Immature natural killer cell (primary cell): Measurements from ENCODE around the gene PLCL1. TPM values are rescaled to one million over a fixed set of nuclear protein-coding genes. Genes with fewer than 3 reads are reported as not detected.

ENCODE experiments used
- DNase-seq, 3 donors: peaks; one replicate each; pipeline ENCODE4 v3.0.0; 2022; ENCODE audit warnings: mixed read lengths in 1 of 3
- H3K27ac Mint-ChIP-seq, 6 donors: one replicate each; pipeline ENCODE4 v1.8.0; 2020; ENCODE audit warnings: mixed read lengths in 6 of 6, mild to moderate bottlenecking in 5 of 6, inconsistent platforms in 4 of 6, moderate library complexity in 3 of 6
- H3K27me3 Mint-ChIP-seq, 3 donors: one replicate each; pipeline ENCODE4 v1.8.0; 2020 to 2021; ENCODE audit warnings: low read depth in 3 of 3, mild to moderate bottlenecking in 3 of 3, mixed read lengths in 3 of 3, moderate library complexity in 3 of 3, inconsistent platforms in 1 of 3
- H3K36me3 Mint-ChIP-seq, 3 donors: one replicate each; pipeline ENCODE4 v1.8.0; 2020; ENCODE audit warnings: mixed read lengths in 3 of 3, inconsistent platforms in 2 of 3, mild to moderate bottlenecking in 2 of 3
- H3K4me1 Mint-ChIP-seq, 2 donors: one replicate each; pipeline ENCODE4 v1.8.0; 2020; ENCODE audit warnings: inconsistent platforms in 2 of 2, mild to moderate bottlenecking in 2 of 2, mixed read lengths in 2 of 2, moderate library complexity in 1 of 2
- H3K4me3 Mint-ChIP-seq, 5 donors: one replicate each; pipeline ENCODE4 v1.8.0; 2020; ENCODE audit warnings: mild to moderate bottlenecking in 5 of 5, mixed read lengths in 5 of 5, inconsistent platforms in 3 of 5, moderate library complexity in 3 of 5
- H3K9me3 Mint-ChIP-seq, 6 donors: one replicate each; pipeline ENCODE4 v1.8.0; 2020; ENCODE audit warnings: mild to moderate bottlenecking in 6 of 6, mixed read lengths in 6 of 6, inconsistent platforms in 4 of 6, moderate library complexity in 3 of 6
- polyA plus RNA-seq, 3 donors: library from polyadenylated mRNA; unstranded; fragments of 300-500 nt; fragmentation: Illumina TruSeq; gene quantifications; one replicate each; pipeline ENCODE4 v1.2.3, GENCODE V29; 2021

The PLCL1 gene
- polyA plus RNA-seq, 3 donors from 2014 or later: 0.51 to 0.53 TPM; not detected in 1

DNA sequence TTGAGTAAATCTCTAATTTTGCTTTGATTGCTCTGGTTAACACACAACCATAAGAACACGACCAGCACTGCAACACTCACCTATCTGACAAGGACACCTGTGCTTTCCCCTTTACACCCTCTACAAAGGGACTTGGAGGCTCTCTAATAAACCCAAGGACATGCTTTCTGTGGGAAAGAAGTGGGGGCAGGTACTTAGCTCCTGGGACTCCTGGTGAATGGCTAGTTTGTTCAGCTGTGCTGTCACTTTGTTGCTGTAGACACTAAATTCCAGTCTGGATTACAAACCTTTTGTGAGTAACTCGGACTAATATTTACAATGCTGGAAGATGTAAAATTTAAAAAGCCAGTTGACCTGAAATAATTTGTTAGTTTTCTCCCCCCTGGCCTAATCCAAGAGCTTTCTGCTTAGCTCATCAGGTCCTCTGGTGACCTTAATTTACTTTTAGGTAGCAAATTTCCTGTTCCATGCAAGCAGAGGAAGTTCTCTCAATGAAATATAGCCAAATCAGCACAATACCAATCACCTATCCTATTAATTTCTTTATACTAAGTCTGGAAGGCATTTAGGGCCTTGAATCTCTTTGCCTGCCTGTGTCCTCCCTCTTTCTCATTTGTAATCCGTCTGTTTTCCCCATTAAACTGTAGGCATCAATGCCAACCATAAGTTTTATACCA is 67.5 kb downstream of the PLCL1 start:
- no peak for DNase-seq
- Mint-ChIP-seq H3K4me3 (no peak overlapping the region), H3K27ac (no peak overlapping the region), H3K9me3 (no peaks in the 10 kb centered on the region), H3K4me1 (peaks cover 0 to 6% of the 10 kb centered on the region in 2 donors), H3K27me3 (peaks cover 3 to 5% (median 4%) of the 10 kb centered on the region in 3 donors), H3K36me3 (no peaks in the 10 kb centered on the region)

- Mint-ChIP-seq H3K27me3 (peaks cover 3 to 6% (median 3%) of the 10 kb centered on the region in 3 donors), H3K9me3 (no peaks in the 10 kb centered on the region), H3K36me3 (no peaks in the 10 kb centered on the region), H3K4me3 (no peak overlapping the region), H3K27ac (no peak overlapping the region), H3K4me1 (peaks cover 0 to 6% of the 10 kb centered on the region in 2 donors)
- DNase-seq: no peak
These were observed 68.9 kb downstream of the PLCL1 start for GRCh38 chr2:197873293-197873701.

DNA sequence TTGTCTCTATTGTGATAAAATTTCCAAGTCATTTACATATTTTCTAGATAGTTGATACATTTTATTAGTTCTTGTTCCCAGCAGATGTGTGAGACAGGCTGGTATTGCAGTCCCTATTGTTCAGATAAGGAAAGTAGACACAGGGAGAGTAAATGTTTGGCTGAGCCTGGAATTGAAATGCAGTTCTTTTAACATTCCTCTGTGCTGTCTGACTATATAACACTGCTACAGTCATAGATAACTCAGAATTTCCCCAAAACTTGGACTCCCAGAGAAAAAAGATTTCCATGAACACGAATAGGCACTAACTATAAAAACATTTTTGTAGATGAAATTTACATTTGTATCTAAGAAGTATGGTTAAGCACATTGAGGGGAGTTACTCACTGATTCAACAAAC is 71.4 kb downstream of the PLCL1 start:
- H3K27me3 Mint-ChIP-seq: peaks cover 3 to 7% (median 6%) of the 10 kb centered on the region in 3 donors
- no peaks in the 10 kb centered on the region for H3K4me1 Mint-ChIP-seq
- H3K27ac Mint-ChIP-seq: no peak overlapping the region
- DNase-seq: no peak
- no peaks in the 10 kb centered on the region for H3K9me3 Mint-ChIP-seq
- H3K36me3 Mint-ChIP-seq: no peaks in the 10 kb centered on the region
- H3K4me3 Mint-ChIP-seq: no peak overlapping the region

DNA sequence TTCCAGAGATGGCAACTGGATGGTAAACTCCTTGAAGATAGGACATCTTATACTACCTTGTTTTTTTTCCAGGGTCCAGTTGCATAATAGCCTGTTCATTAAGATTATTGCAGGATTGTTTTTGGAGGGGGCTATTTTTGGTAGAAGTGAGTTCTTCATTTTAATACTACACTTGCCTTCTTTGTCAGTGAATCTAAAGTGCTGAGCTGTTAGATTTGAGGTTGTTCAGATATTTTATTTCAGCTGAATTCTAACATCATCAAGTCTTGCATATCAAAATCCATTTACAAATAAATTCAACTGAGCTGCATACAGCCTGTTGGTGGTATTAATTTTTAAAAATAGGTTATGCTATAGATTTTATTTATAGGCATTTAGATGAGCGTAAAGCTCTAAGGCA is 72.1 kb downstream of the PLCL1 start:
- Mint-ChIP-seq H3K36me3 (no peaks in the 10 kb centered on the region), H3K27me3 (peaks cover 3 to 7% (median 6%) of the 10 kb centered on the region in 3 donors), H3K4me1 (no peaks in the 10 kb centered on the region), H3K27ac (no peak overlapping the region), H3K9me3 (no peaks in the 10 kb centered on the region), H3K4me3 (no peak overlapping the region)
- DNase-seq: no peak

DNA sequence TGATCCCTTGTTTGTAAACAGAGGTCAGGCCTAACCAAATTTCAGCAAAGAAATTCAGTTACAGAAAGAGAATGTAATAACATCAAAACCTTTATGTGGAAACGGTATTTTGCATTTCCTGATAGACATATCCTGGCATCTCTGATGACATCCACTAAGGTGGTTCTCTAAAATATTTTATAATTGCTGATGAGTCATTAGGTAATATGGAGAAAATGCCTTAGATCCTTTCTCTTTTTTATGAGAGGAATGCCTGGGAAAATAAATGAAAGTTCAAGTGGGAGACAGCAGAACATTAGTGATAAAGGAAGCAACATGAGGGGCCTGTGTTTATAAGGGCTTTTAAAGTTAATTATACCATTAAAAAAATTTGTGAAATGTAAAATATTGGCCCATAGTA is 72.6 kb downstream of the PLCL1 start:
- no peak for DNase-seq
- Mint-ChIP-seq H3K36me3 (no peaks in the 10 kb centered on the region), H3K4me1 (no peaks in the 10 kb centered on the region), H3K4me3 (no peak overlapping the region), H3K27me3 (peaks cover 3 to 7% (median 6%) of the 10 kb centered on the region in 3 donors), H3K27ac (no peak overlapping the region), H3K9me3 (no peaks in the 10 kb centered on the region)

DNA sequence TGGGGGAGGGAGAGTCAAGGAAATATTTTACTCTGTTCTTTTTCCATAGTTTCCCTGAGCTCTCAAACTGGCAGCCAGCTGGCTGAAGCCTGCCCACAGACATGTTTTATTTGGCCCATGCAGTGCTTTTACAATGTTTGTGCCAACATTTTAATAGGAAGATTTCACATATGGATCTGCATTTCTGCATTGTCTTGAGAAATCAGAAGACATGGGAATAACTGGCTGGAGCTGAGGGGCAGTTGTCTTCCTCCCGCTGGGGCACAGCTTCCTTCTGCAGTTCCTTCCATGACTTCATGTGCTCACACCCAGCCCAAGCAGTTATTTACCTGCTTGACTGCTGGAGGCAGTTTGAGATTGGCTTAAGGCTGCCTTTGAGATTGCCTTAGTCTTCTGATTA is 74.4 kb downstream of the PLCL1 start:
- H3K4me1 Mint-ChIP-seq: no peaks in the 10 kb centered on the region
- no peak overlapping the region for H3K27ac Mint-ChIP-seq
- DNase-seq: no peak
- H3K36me3 Mint-ChIP-seq: no peaks in the 10 kb centered on the region
- H3K27me3 Mint-ChIP-seq: peaks cover 3 to 11% (median 6%) of the 10 kb centered on the region in 3 donors
- no peaks in the 10 kb centered on the region for H3K9me3 Mint-ChIP-seq
- no peak overlapping the region for H3K4me3 Mint-ChIP-seq

DNA sequence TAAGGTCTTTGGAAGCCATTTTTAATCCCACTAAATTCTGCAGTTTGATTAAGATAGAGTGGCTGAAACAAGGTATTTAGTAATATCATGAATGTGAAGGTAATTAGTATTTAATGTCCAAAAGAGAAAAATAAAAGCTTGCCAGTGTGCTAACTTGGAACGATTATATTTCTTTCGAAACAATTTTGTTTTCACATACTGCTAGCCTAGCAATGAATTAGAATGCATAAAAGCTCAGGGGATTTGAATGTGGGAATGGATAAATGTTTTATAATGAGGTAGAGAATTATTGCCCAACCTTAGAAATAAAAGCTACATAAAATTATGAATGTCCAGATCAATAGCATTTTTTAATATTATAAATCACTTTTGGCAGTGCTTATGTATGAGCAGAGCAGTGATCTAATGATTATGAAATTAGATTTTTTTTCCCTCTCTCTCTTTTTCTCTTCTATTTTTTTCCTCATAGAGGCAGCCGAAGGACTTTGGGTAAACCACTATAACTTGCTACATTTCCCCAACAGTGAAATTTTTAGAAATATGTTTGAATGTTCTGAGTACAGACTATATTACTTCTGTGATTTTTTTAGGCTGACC is 75.5 kb downstream of the PLCL1 start:
- no peak for DNase-seq
- no peaks in the 10 kb centered on the region for H3K36me3 Mint-ChIP-seq
- no peak overlapping the region for H3K4me3 Mint-ChIP-seq
- no peak overlapping the region for H3K27ac Mint-ChIP-seq
- H3K9me3 Mint-ChIP-seq: no peaks in the 10 kb centered on the region
- H3K4me1 Mint-ChIP-seq: no peaks in the 10 kb centered on the region
- peaks cover 3 to 14% (median 6%) of the 10 kb centered on the region in 3 donors for H3K27me3 Mint-ChIP-seq

DNA sequence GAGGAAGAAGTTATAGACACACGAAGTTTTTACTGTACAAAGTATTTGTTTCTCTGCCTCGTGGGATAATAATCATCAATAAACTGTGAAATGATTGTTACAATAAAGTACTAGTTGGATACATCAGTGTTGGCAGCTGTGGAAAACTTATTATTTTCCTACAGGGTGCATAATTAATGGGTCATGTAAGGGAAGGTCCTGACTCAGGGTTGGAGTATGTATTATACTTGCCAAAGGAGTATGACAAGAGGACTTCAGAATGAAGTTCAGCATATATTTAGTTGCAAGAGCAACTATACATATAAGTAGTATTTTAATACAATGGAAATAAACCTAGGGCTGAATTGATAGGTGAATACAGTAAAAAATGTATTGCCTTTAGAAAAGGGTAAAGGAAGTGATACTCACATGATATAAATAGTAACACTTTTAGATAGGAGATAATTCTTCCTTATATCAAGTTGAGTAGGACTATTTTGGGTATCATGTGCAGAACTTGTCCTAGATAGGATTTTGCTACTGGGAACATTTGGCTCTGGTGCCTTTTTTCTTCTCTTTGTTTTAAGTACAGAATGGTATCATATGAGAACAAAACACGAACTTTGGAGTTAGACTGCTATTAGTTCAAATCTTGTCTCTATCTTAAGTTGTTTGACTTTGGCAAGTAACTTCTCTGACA is 79.1 kb downstream of the PLCL1 start:
- Mint-ChIP-seq H3K36me3 (no peaks in the 10 kb centered on the region), H3K27ac (no peak overlapping the region), H3K4me1 (no peaks in the 10 kb centered on the region), H3K27me3 (peaks cover 0 to 10% (median 3%) of the 10 kb centered on the region in 3 donors), H3K4me3 (no peak overlapping the region), H3K9me3 (no peaks in the 10 kb centered on the region)
- DNase-seq: no peak

DNA sequence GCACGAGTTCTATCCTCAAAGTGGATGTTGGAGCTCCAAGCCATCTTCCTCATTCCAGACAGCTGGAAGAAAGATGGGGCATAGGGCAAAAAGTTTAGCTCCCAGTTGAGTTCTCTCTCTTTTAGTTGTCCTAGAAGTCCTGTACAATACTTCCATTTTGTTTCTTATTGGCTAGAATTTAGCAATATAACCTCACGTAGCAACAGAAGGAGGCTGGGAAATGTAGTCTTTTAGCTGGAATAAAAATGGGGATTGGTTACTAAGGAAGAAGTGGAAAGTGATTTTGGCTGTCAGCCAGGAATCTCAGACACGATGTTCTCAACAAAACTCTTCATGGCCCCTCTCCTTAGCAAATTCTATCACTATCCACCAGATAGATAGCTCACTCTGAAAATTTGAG is 79.9 kb downstream of the PLCL1 start:
- no peak overlapping the region for H3K27ac Mint-ChIP-seq
- H3K27me3 Mint-ChIP-seq: peaks cover 0 to 10% (median 0%) of the 10 kb centered on the region in 3 donors
- no peaks in the 10 kb centered on the region for H3K9me3 Mint-ChIP-seq
- H3K36me3 Mint-ChIP-seq: no peaks in the 10 kb centered on the region
- no peak for DNase-seq
- H3K4me3 Mint-ChIP-seq: no peak overlapping the region
- no peaks in the 10 kb centered on the region for H3K4me1 Mint-ChIP-seq

DNA sequence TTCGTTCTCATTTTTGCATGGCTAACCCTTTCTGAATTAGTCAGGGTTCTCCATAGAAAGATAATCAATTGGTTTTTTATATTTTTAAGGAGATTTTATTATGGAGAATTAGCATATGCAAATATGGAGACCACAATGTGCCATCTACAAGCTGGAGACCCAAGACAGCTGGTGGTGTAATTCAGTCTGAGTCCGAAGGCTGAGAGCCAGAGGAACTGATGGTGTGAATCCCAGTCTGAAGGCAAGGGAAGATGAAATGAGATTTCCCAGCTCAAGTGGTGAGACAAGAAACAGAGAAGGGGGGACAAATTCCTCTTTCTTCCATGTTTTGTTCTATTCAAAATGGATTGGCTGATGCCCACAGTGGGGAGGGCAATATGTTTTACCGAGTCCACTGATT is 80.7 kb downstream of the PLCL1 start:
- Mint-ChIP-seq H3K9me3 (no peaks in the 10 kb centered on the region), H3K27me3 (peaks cover 0 to 10% (median 0%) of the 10 kb centered on the region in 3 donors), H3K36me3 (no peaks in the 10 kb centered on the region), H3K27ac (no peak overlapping the region), H3K4me1 (no peaks in the 10 kb centered on the region), H3K4me3 (no peak overlapping the region)
- DNase-seq: no peak

DNA sequence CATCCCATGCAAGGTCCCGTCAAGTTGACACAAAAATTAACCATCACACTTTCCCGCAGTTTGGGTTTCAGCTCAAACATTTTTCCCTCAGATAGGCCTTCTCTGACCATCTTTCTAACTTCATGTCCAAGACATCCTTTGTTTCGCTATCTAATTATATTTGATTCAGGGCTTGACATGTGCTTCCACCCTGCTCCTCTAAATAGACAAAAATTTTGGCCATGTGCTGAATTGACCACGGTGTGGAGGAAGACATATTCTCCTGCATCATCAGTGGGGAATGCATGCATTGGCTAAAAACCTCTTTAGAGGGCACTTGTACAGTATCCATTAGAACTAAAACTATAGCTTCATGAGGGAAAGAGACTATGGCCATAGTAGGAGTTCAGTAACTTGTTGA is 81.2 kb downstream of the PLCL1 start:
- no peaks in the 10 kb centered on the region for H3K36me3 Mint-ChIP-seq
- H3K27ac Mint-ChIP-seq: no peak overlapping the region
- H3K4me1 Mint-ChIP-seq: no peaks in the 10 kb centered on the region
- H3K27me3 Mint-ChIP-seq: peaks cover 0 to 7% (median 0%) of the 10 kb centered on the region in 3 donors
- DNase-seq: no peak
- no peaks in the 10 kb centered on the region for H3K9me3 Mint-ChIP-seq
- H3K4me3 Mint-ChIP-seq: no peak overlapping the region

GRCh38 chr2:197888321-197888720 is 83.9 kb downstream of the PLCL1 start:
- no peak for DNase-seq
- Mint-ChIP-seq H3K27me3 (peaks cover 0 to 4% (median 0%) of the 10 kb centered on the region in 3 donors), H3K36me3 (no peaks in the 10 kb centered on the region), H3K9me3 (peaks cover 0 to 4% (median 0%) of the 10 kb centered on the region in 6 donors), H3K4me3 (no peak overlapping the region), H3K4me1 (no peaks in the 10 kb centered on the region), H3K27ac (no peak overlapping the region)

- Mint-ChIP-seq H3K4me3 (no peak overlapping the region), H3K9me3 (peaks cover 0 to 4% (median 0%) of the 10 kb centered on the region in 6 donors), H3K4me1 (no peaks in the 10 kb centered on the region), H3K36me3 (no peaks in the 10 kb centered on the region), H3K27me3 (peaks cover 0 to 4% (median 0%) of the 10 kb centered on the region in 3 donors), H3K27ac (no peak overlapping the region)
- no peak for DNase-seq
These were observed 84.6 kb downstream of the PLCL1 start for GRCh38 chr2:197889041-197889440.

DNA sequence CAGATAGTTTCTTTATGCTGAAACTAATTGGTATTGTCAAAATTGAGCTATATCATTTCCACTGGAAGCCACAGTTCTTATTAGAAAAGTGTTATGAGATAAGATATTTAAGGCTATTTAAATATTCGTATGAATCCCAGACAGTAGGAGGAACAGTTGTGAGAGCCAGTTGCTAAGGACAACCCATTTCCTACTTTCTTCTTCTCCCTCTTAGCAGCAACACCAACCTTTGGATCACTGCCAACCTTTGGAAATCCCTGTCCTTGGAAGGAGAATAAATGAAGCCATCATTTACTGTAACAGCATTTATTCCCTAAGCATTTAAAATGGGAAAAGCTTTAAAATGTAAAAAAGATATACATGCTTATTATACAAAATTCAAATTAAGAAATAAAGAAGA is 85.8 kb downstream of the PLCL1 start:
- DNase-seq: no peak
- H3K36me3 Mint-ChIP-seq: no peaks in the 10 kb centered on the region
- no peak overlapping the region for H3K27ac Mint-ChIP-seq
- H3K4me1 Mint-ChIP-seq: no peaks in the 10 kb centered on the region
- no peak overlapping the region for H3K4me3 Mint-ChIP-seq
- H3K27me3 Mint-ChIP-seq: peaks cover 0 to 1% (median 0%) of the 10 kb centered on the region in 3 donors
- H3K9me3 Mint-ChIP-seq: peaks cover 0 to 4% (median 0%) of the 10 kb centered on the region in 6 donors
